HG03103 (cell line): ENCODE results near the gene PIRT.
A peak's percentile ranks its signal among the peaks of the same experiment; 100 is the strongest.
"Not testable (repeated sequence)": the region's sequence is repeated elsewhere in the genome, so short reads cannot be mapped to it uniquely, and the experiment has no call there.

ENCODE experiments used
- ATAC-seq: cut with Tn5 transposase; IDR thresholded peaks from one replicate; pipeline ENCODE4 v1.9.1; 2021; ENCODE audit warnings: low read depth; ENCODE audit not compliant: unreplicated experiment

The PIRT gene

DNA sequence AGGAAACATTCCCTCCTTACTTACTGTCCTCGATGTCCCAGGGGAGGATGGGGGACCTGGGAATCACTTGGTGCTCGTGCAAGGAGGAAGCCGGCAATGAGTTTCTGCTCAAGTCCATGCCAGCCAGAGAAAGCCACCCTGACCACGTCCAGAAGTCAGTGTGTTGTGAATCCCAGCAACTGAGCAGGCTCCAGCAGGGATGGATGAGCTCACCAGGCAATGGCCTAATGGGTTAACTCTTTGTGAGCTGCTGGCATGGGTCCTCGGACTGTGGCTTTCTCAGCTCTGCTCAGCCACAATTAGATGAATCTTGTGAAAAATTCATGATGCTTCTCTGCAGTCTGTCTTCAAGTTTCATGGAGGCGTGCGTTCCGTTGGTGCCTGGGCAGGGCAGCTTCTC is at the start of gene PIRT:
TSS of gene PIRT (minus strand) at position 167 of the 400 bp plus-strand sequence. CDS start 12,442 bp downstream, outside the sequence.
- no peak for ATAC-seq

GRCh38 chr17:10881959-10882358 is 44.1 kb upstream of the PIRT start:
- ATAC-seq, result no peak

DNA sequence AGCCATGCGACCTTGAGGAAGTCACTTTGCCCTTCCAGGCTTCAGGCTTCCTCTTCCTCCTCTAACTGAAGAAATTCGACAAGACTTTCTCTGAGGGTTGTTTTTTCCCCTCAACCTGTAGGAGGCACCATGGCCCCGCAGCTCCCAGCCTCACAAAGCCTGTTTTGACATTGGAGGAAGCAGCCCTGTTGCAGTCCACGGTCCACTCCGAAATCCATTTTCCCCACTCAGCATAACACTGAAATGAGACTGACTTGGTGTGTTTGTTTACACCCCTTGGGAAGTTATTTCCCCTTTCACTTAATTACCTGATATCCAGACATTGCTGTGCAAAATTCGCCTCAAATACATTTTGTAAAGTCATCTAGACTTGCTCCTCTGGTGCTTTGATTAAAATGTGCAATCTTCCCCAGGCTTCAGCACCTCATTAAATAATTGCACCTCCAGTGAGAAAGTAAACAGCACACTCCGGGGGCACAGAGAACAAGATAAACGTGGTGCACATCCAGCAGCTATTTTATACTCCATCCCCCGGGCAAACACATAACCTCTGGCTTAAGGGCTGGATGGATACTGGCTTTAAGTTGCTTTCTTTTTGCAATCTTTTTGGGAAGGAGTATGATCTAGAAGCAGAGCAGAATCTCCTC is 41.4 kb upstream of the PIRT start:
- ATAC-seq, result no peak

DNA sequence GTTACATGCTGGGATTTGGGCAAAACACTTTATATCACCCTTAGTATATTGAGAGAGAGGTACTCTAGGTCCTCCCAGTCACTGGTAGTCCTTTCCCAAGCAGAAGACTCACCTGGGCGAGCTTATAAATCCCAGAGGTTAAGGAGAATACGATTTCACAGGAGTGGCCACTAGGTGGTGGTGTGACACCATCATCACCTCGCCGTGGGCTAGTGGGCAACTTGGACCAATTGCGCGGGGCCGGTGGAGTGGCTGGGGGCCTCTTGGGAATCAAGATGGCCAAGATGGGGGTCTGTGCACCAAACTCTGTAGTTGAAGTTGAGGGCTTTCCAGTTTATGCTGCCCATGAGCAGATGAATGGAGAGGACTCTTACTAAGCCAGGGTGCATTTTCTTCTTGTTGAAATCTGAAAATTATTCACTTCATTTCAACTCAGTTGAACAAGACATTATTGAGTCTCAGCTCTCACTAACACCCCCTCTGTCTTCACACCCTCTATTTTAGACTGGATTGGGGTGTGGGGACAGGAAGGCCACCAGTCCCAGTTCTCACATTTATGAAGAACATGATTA is 38.2 kb upstream of the PIRT start:
- ATAC-seq, result no peak

- ATAC-seq, result no peak
Observed at GRCh38 chr17:10875430-10875851, 37.6 kb upstream of the PIRT start.

DNA sequence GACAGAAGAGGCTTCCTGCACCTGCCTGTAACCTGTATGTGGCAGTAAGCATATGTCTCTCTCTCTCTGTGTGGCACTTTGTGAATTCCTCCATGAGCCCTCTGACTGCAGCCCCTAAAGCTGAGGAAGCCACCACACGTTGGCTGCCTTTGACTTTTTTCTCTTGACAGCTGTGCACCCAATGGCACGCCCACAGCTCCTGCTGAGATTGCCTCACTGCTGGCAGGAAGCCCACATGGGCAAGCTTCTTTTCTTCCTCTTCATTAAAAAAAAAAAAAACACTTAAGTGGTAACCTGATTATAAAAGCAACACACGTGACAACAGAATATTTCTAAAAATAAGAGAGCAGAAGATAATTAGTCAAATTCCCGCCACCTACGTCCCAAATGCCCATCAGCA is 34.0 kb upstream of the PIRT start:
- ATAC-seq, result no peak

DNA sequence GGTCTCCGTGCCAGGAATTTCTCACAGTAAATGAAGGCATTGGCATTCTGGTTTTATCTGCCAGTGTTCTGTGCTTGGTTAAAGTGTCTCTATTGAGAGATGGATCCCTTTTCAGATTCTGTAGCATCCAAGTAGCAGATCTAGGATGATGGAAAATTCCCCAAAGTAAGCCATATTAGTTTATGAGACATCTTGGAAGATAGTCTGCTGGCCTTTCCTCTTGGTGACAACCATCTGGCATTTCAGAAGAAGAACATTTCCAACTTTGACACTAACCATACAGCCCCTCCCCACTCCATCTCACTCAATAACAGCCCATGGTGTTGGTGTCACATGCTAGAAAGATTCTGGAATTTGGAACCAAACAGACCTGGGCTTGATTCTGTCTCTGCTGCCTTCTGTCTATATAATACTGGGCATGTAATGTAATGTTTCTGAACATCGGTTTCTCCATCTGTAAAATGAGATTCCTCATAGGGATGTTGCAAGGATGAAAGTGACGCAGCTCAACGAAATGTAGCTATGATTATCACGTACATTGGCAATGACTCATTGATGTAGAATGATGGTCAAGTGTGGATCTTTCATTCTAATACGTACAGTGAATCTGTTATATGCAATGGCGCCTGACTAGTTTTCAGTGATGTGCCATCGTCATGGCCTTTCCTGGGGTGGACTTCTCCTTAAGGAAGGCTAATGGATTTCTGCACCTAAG is 32.6 kb upstream of the PIRT start:
- ATAC-seq, result no peak

- not testable (repeated sequence) for ATAC-seq
Observed at GRCh38 chr17:10868744-10869143, 30.9 kb upstream of the PIRT start.

- no peak for ATAC-seq
Observed at GRCh38 chr17:10859051-10859450, 21.2 kb upstream of the PIRT start.

DNA sequence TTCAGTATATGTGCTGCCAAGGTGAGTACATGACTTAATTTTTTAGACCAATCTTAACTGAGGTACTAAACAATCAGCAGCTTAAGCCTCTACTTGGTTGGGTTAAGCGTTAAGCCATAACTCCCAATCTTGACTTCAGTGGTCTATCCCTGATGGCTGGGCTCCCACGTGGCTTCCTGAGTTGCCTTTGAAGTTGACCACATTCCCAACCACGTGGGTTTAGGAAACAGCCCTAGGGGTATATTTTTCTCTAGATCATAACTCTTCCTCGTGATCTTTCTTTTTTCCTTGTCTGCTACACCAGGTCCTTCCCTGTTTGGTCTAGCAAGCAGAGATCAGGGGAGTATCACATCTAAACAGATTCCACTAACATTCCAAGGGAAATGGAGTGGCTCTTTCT is 20.1 kb upstream of the PIRT start:
- ATAC-seq, result no peak

DNA sequence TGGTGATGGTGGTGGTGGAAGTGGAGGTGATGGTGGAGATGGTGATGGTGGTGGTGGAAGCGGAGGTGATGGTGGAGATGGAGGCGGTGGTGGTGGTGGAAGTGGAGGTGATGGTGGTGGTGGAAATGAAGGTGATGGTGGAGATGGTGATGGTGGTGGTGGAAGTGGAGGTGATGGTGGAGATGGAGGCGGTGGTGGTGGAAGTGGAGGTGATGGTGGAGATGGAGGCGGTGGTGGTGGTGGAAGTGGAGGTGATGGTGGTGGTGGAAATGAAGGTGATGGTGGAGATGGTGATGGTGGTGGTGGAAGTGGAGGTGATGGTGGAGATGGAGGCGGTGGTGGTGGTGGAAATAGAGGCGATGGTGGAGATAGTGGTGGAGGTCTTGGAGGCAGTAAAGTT is 8.7 kb upstream of the PIRT start:
- ATAC-seq, result not testable (repeated sequence)

DNA sequence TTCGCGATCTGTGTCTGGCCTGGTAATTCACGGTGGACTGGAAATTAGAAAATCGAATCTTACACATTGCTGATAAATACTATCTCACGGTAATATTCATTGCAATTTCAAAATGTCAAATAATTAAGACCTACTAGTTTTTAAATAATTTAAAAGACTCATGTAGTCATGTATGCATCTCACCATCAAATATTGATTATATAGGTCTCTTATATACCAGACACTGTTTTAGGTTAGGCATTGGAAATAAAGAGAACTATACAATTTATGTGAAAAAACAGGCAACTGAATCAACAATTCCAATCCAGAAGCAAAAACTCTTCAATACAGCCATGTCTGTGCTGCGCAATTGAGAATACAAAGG is 7.5 kb upstream of the PIRT start:
- ATAC-seq, result no peak

DNA sequence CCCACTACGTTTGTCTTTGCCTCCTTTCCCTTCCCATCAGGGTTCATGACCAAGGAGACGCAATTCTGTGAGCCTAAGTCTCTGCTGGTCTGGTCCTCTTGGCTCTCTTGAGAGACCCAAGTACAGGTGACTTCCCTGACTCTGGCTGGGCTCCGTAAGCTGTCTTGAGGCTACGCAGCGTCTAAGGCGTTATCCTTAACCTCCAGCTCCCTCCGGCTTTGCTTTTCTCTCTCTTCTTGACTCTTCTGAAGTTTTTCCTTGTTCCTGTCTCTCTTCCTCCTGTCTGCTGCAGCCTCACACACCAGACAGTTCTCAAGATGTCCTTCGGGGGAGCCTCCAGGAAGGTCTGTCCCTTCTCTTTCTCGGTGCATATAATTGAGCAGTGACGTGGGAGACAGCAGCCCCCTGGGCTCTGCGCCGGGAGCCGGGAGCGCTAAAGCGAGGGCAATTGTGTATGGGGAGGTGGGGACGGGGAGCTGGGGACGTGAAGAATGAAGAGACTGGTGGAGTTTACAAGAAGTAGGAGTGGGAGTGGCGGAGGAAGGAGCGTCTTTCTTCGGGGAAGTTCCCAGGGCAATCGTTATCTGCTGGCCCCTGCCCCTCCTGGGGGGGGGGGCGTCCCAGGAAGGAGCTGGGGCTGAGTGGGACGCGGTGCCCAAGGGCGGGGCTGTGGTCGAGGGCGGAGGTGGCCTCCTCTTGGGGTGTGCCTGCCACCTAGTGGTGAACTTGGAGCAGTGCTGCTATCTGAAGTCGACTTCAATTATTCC is 6.9 kb upstream of the PIRT start:
- ATAC-seq, result peak; percentile 92

DNA sequence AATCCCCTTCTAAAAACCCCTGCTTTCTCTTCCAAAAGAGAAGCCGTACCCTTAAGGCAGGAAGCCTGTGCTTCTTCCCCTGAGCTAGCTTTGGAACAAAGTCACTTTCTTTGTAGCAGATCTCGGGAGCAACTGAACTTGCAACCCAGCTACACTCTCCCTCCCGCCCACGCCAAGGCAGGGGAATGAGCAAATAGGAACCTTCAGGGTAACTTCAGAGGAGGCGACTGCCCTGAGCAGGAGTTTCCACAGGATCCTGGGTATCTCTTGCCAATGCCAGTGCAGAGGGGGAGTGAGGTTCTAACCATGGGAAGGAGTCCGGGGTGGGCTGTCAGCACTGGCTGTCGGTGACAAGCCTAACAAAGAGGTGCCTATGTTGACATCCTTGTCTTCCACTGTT is 5.9 kb upstream of the PIRT start:
- no peak for ATAC-seq

GRCh38 chr17:10842658-10843057 is 4.8 kb upstream of the PIRT start:
- ATAC-seq, result no peak

DNA sequence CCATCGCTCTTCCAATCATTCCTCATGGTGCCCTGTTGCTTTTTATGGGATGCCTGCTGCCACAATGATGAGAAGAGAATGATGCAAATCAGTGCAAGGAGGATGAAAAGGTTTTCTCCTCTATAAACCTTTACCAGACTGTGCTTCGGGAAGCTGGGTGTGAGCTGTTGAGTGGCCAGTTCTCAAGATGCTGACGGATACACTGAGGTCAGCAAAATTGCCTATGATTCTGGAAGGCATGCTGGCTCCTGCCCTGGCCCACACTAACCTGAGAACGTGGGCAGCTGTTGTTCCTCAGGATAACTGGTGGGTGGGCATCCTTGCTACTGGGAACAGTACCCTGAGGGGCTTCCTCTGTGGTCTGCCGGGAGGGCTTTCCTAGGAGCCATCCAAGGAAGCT is 795 bp upstream of the PIRT start:
- no peak for ATAC-seq

DNA sequence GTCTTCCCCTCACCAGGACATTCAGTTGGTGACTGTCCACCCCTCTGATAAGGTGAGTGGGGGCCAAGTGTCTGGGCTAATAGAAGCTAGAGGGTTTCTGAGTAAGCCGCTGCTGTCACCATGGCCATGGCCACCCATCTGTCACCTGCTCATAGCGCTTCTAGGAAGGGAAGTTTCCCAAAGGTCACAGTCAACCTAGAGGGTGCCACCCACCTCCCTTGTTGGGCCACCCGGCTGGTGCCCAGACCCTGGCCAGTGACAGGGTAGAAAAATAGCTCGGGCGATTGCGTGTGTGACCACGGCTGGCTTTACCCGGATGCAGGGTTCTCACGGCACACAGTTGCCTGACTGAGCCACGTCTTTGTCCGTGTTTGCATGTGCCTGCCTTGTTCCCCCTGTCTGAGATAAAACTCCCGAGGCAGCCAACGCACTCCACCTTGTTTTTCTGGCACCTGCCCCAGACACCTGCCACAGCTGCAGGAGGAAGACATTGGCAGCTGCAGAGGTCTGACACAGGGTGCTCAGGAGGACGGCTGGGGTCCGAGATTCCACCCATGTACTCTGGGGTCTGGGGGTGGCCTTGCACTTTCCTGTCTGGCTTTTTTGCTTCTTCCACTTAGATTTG is 809 bp downstream of the PIRT start:
- no peak for ATAC-seq

- ATAC-seq, result no peak
Observed at GRCh38 chr17:10836145-10836544, 1.7 kb downstream of the PIRT start.

GRCh38 chr17:10831696-10832095 is 6.2 kb downstream of the PIRT start:
- ATAC-seq, result no peak

DNA sequence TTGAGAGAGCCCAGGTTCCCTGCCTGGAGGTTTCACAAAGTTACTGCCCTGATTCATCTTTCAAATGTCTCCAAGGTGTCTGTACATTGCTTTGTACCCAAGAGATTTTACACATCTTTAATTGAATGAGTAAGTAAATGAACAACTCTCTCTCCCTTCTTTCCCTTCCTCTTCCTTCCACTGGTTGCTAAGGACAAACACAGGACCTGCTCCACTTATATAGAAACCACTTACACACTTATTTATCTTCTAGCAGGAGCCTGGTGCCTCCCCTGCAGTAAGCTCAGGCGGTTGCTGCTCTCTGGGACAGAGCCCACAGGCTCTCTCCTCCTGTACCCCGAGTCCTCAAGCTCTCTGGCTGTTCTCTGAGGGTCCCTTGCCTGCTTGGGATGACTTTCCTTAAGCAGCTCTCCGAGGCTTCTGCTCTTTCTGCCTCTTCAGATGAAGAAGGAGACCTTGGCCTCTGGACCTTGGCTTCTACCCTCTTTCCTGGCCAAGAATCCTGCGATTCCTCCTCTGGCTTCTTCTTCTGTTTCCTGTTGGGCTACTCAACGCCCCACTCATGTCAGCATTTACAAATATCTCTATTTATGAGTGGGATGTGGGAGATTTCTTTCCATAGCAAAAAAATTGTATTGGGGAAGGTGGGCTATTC is 9.9 kb downstream of the PIRT start:
- no peak for ATAC-seq
